H1 (cell line): ENCODE measurements around the gene OR4M1. TPM values are rescaled to one million over a fixed set of nuclear protein-coding genes. Genes with fewer than 3 reads are reported as not detected.

ENCODE experiments used
- CTCF ChIA-PET: fragments of 300-600 bp; sonication (Branson Sonifier 250); formaldehyde crosslinking; loops from one replicate; lab custom pipeline; 2021; ENCODE audit not compliant: partially characterized antibody; lab: Charles Lee
- POLR2A ChIA-PET: fragments of 300-600 bp; sonication (Branson Sonifier 250); formaldehyde crosslinking; loops from one replicate; lab custom pipeline; 2021; ENCODE audit warnings: inconsistent platforms; ENCODE audit not compliant: partially characterized antibody; lab: Charles Lee
- DNase-seq, 2 experiments: peaks; one replicate each; pipeline versions ENCODE4 v3.0.0 to v3.0.0-alpha.2; 2010 to 2022; ENCODE audit warnings: low spot score in 2 of 2, low read depth in 1 of 2, mixed read lengths in 1 of 2
- FAIRE-seq: peaks from 2 replicates; lab custom pipeline; 2011; peaks lifted over from hg19 to GRCh38; lab: Jason Lieb, UNC
- H2AFZ ChIP-seq: 2 replicates; pipeline ENCODE4 v1.8.1; 2012; ENCODE audit warnings: low read length, inconsistent platforms
- H2AK5ac ChIP-seq: 2 replicates; pipeline ENCODE4 v1.6.1; 2013; ENCODE audit warnings: low read depth, low read length
- H2BK120ac ChIP-seq: replicated peaks from 2 replicates; pipeline ENCODE3; 2013; ENCODE audit warnings: low read depth, low read length, inconsistent platforms
- H2BK12ac ChIP-seq: 2 replicates; pipeline ENCODE4 v1.6.1; 2013; ENCODE audit warnings: low read depth, low read length
- H2BK15ac ChIP-seq: 2 replicates; pipeline ENCODE4 v1.6.1; 2013; ENCODE audit warnings: low read length
- H2BK20ac ChIP-seq: 2 replicates; pipeline ENCODE4 v1.6.1; 2013; ENCODE audit warnings: low read length
- H2BK5ac ChIP-seq: 2 replicates; pipeline ENCODE4 v1.6.1; 2013; ENCODE audit warnings: low read depth, low read length
- H3K14ac ChIP-seq: 2 replicates; pipeline ENCODE4 v1.6.1; 2013; ENCODE audit warnings: inconsistent platforms; ENCODE audit not compliant: insufficient read length
- H3K18ac ChIP-seq: 2 replicates; pipeline ENCODE4 v1.6.1; 2013; ENCODE audit warnings: low read length; ENCODE audit errors: extremely low read depth
- H3K23ac ChIP-seq: 2 replicates; pipeline ENCODE4 v1.6.1; 2013; ENCODE audit warnings: inconsistent platforms; ENCODE audit not compliant: insufficient read length
- H3K23me2 ChIP-seq: 2 replicates; pipeline ENCODE4 v1.6.1; 2013; ENCODE audit warnings: low read depth, low read length
- H3K27ac ChIP-seq: 2 replicates; pipeline ENCODE4 v1.6.1; 2011; ENCODE audit warnings: low read depth, low read length, inconsistent platforms
- H3K27me3 ChIP-seq, 4 experiments: replicated peaks in 1 of 4; 1 replicate in 1 of 4; 2 replicates in 3 of 4; pipeline versions ENCODE4 v1.6.1 to v1.8.1; 2011 to 2013; ENCODE audit warnings: low read length in 3 of 4, mild to moderate bottlenecking in 3 of 4, inconsistent platforms in 2 of 4, mixed read lengths in 2 of 4, moderate library complexity in 1 of 4; ENCODE audit not compliant: control insufficient read depth in 3 of 4, insufficient read depth in 3 of 4; ENCODE audit errors: extremely low read depth in 1 of 4
- H3K36me3 ChIP-seq, 4 experiments: 2 replicates each; pipeline versions ENCODE4 v1.6.1 to v1.8.1; 2011 to 2013; ENCODE audit warnings: mild to moderate bottlenecking in 4 of 4, low read length in 3 of 4, moderate library complexity in 2 of 4, control low read depth in 1 of 4, inconsistent platforms in 1 of 4; ENCODE audit not compliant: insufficient read depth in 4 of 4, control insufficient read depth in 2 of 4
- H3K4ac ChIP-seq: replicated peaks from 2 replicates; pipeline ENCODE3; 2013; ENCODE audit warnings: low read length, low read depth, mixed read lengths, inconsistent platforms; ENCODE audit not compliant: insufficient read length
- H3K4me1 ChIP-seq, 4 experiments: replicated peaks in 1 of 4; 1 replicate in 1 of 4; 2 replicates in 3 of 4; pipeline versions ENCODE4 v1.6.1 to v1.8.1; 2011 to 2013; ENCODE audit warnings: low read length in 3 of 4, inconsistent platforms in 2 of 4, mixed read lengths in 1 of 4; ENCODE audit not compliant: insufficient read depth in 4 of 4, control insufficient read depth in 3 of 4
- H3K4me2 ChIP-seq, 2 experiments: 2 replicates each; pipeline versions ENCODE4 v1.6.1 to v1.8.1; 2011 to 2013; ENCODE audit warnings: low read depth in 2 of 2, low read length in 2 of 2, control low read depth in 1 of 2, inconsistent platforms in 1 of 2, mild to moderate bottlenecking in 1 of 2; ENCODE audit not compliant: insufficient read depth in 1 of 2
- H3K4me3 ChIP-seq, 4 experiments: fragments of 200-600, 300-600 bp in 1 of 4; sonication (generic), shearing (Covaris generic), sonication (Bioruptor Twin) in 1 of 4; 2 replicates each; pipeline versions ENCODE4 v1.5.1 to v1.8.1; 2011 to 2016; ENCODE audit warnings: low read length in 4 of 4, low read depth in 3 of 4, control low read depth in 2 of 4, inconsistent platforms in 2 of 4, mild to moderate bottlenecking in 2 of 4, mixed read lengths in 1 of 4, moderate library complexity in 1 of 4; ENCODE audit not compliant: insufficient read depth in 2 of 4; ENCODE audit errors: extremely low read depth in 1 of 4
- H3K56ac ChIP-seq: replicated peaks from 2 replicates; pipeline ENCODE3; 2013; ENCODE audit warnings: low read depth, mild to moderate bottlenecking, mixed read lengths, low read length, inconsistent platforms; ENCODE audit not compliant: insufficient read length
- H3K79me1 ChIP-seq: 2 replicates; pipeline ENCODE4 v1.6.1; 2013; ENCODE audit warnings: low read depth, low read length, control low read depth
- H3K79me2 ChIP-seq, 2 experiments: 2 replicates each; pipeline versions ENCODE4 v1.6.1 to v1.8.1; 2012 to 2013; ENCODE audit warnings: low read length in 2 of 2, mild to moderate bottlenecking in 2 of 2, inconsistent platforms in 1 of 2; ENCODE audit not compliant: insufficient read depth in 2 of 2, control insufficient read depth in 1 of 2
- H3K9ac ChIP-seq, 4 experiments: replicated peaks in 1 of 4; 1 replicate in 1 of 4; 2 replicates in 3 of 4; pipeline versions ENCODE4 v1.6.1 to v1.8.1; 2011 to 2013; ENCODE audit warnings: low read depth in 3 of 4, low read length in 3 of 4, control low read depth in 2 of 4, mild to moderate bottlenecking in 2 of 4, moderate library complexity in 2 of 4, inconsistent platforms in 1 of 4; ENCODE audit errors: extremely low read depth in 1 of 4
- H3K9me3 ChIP-seq, 2 experiments: 2 replicates each; pipeline versions ENCODE4 v1.6.1 to v1.8.1; 2012 to 2013; ENCODE audit warnings: mild to moderate bottlenecking in 2 of 2, moderate library complexity in 2 of 2, control low read depth in 1 of 2, inconsistent platforms in 1 of 2, low read depth in 1 of 2, low read length in 1 of 2, mixed read lengths in 1 of 2; ENCODE audit not compliant: insufficient read depth in 2 of 2
- H4K20me1 ChIP-seq, 2 experiments: replicated peaks in 1 of 2; 2 replicates each; pipeline versions ENCODE3 to v1.8.1; 2011 to 2013; ENCODE audit warnings: inconsistent platforms in 2 of 2, low read length in 2 of 2, mild to moderate bottlenecking in 1 of 2; ENCODE audit not compliant: insufficient read depth in 2 of 2, control insufficient read depth in 1 of 2
- H4K5ac ChIP-seq: 2 replicates; pipeline ENCODE4 v1.6.1; 2013; ENCODE audit warnings: low read length, low read depth, mixed read lengths, inconsistent platforms; ENCODE audit not compliant: insufficient read length
- H4K8ac ChIP-seq: 2 replicates; pipeline ENCODE4 v1.8.0; 2013; ENCODE audit warnings: mild to moderate bottlenecking, moderate library complexity, low read length, inconsistent platforms; ENCODE audit not compliant: insufficient read depth; ENCODE audit errors: extremely low read depth
- H4K91ac ChIP-seq: replicated peaks from 2 replicates; pipeline ENCODE3; 2013; ENCODE audit warnings: low read length, mixed read lengths, inconsistent platforms; ENCODE audit not compliant: insufficient read length
- FOSL1 ChIP-seq: IDR thresholded peaks from 2 replicates; pipeline ENCODE4 v1.6.1; 2011; ENCODE audit warnings: mild to moderate bottlenecking, low read depth, low read length, moderate library complexity; ENCODE audit not compliant: insufficient read depth
- NRF1 ChIP-seq: IDR thresholded peaks from 2 replicates; pipeline ENCODE4 v1.6.1; 2011; ENCODE audit warnings: mild to moderate bottlenecking, low read depth, low read length, improper control_type of control experiment
- POLR2AphosphoS5 ChIP-seq: IDR thresholded peaks from 2 replicates; pipeline ENCODE4 v1.6.1; 2011; ENCODE audit warnings: low read depth, low read length
- RBBP5 ChIP-seq: IDR thresholded peaks from 2 replicates; pipeline ENCODE4 v1.7.1; 2012; ENCODE audit warnings: low read depth, mild to moderate bottlenecking, inconsistent platforms, low read length, moderate library complexity, borderline replicate concordance
- WGBS, 2 experiments: shearing (Covaris generic) in 1 of 2; methylation state at CpG; one replicate each; pipeline versions ENCODE4 v1.1.6 to v1.1.7; 2013 to 2015; ENCODE audit warnings: low lambda C conversion rate in 2 of 2, mixed read lengths in 2 of 2, inconsistent platforms in 1 of 2, low coverage in 1 of 2, missing lambda C conversion rate in 1 of 2; ENCODE audit not compliant: insufficient replicate concordance in 2 of 2, insufficient coverage in 1 of 2, insufficient read length in 1 of 2; ENCODE audit errors: extremely low coverage in 1 of 2, missing lambda C conversion rate in 1 of 2; 5-methylcytosine and 5-hydroxymethylcytosine counted together
- polyA plus RNA-seq, 7 experiments: library from polyadenylated mRNA; depleted of rRNA in 3 of 7; stranded (reverse) in 5 of 7; unstranded in 2 of 7; fragments of >200 nt in 5 of 7; fragments of 200-250 nt in 2 of 7; gene quantifications; 1 replicate in 5 of 7; 2 replicates in 1 of 7; 4 replicates in 1 of 7; pipeline versions ENCODE4 v1.2.1 to v1.2.3, GENCODE V29; 2011 to 2013; ENCODE audit warnings: missing spikeins in 2 of 7, mixed read lengths in 2 of 7
- total RNA-seq: library from RNA; stranded (reverse); fragmentation: NEBNext Ultra II Directional; extraction: Animal tissue kit (Norgen Biotek cat#: 25700); gene quantifications from 2 replicates; pipeline ENCODE4 v1.2.1, GENCODE V29; 2021

The OR4M1 gene
- total and polyA plus RNA-seq, 2 of the 8 experiments (the other 6 are each of a cell fraction or from before 2014, with no cell fraction given): not detected

DNA sequence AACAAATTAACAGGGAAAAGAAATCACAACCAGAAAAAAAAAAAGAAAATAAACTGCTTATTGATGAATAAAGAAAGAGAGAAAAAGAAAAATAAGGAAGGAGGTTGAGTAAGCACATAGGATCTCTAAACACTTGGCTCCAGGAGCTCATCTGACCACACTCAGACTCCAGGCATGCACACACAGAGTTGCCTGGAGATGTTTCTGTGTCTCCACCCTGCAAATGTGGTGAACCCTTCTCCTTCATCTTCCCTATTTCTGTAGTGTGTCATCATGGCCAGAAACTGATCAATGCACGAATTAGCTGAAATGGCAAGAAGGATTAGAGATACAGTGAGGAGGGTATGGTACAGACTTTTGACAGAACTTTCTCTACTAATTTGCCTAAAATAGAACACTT, 50.5 kb downstream of the OR4M1 start:
- no peak overlapping the region for H3K4me2 ChIP-seq
- no peak overlapping the region for H2AFZ ChIP-seq
- H2BK5ac ChIP-seq: no peak overlapping the region
- H4K91ac ChIP-seq: no peak overlapping the region
- no peak overlapping the region for H2BK15ac ChIP-seq
- H2BK20ac ChIP-seq: no peak overlapping the region
- FAIRE-seq (no peak), DNase-seq (no peak)
- 40% methylated on average over 1 of the region's 1 CpG; no CpG with 5 or more reads in 1 of the 2 experiments for WGBS, 2 experiments
- H4K20me1 ChIP-seq: no peaks in the 10 kb centered on the region
- H2BK120ac ChIP-seq: no peak overlapping the region
- H3K14ac ChIP-seq: no peak overlapping the region
- TF ChIP-seq RBBP5 (no peak), POLR2AphosphoS5 (no peak), FOSL1 (no peak), NRF1 (no peak)
- H4K5ac ChIP-seq: no peak overlapping the region
- H3K23ac ChIP-seq: no peak overlapping the region
- H3K9ac ChIP-seq: no peak overlapping the region
- no peaks in the 10 kb centered on the region for H3K23me2 ChIP-seq
- ChIA-PET POLR2A (no interaction called here), CTCF (no interaction called here)
- H3K9me3 ChIP-seq: peaks cover 19 to 33% of the 10 kb centered on the region in 2 experiments; a peak in 3 of 4 replicates
- no peak overlapping the region for H4K8ac ChIP-seq
- H3K4me3 ChIP-seq: no peak overlapping the region
- no peak overlapping the region for H3K27ac ChIP-seq
- H3K4ac ChIP-seq: no peak overlapping the region
- no peaks in the 10 kb centered on the region for H3K27me3 ChIP-seq
- H2BK12ac ChIP-seq: no peak overlapping the region
- H3K79me2 ChIP-seq: no peaks in the 10 kb centered on the region
- H2AK5ac ChIP-seq: no peak overlapping the region
- H3K56ac ChIP-seq: no peak overlapping the region
- H3K18ac ChIP-seq: no peak overlapping the region
- H3K36me3 ChIP-seq: no peaks in the 10 kb centered on the region
- no peaks in the 10 kb centered on the region for H3K79me1 ChIP-seq
- H3K4me1 ChIP-seq: no peaks in the 10 kb centered on the region
